PC-3 (cell line): ENCODE results near the gene BGLAP. TPM values are rescaled to one million over a fixed set of nuclear protein-coding genes. Genes with fewer than 3 reads are reported as not detected.

Experiments used
- ATAC-seq: fragments of 200-7000 bp; cut with Tn5 transposase; 2 replicates; pipeline ENCODE4 v1.9.1; 2020; ENCODE audit warnings: mild to moderate bottlenecking, moderate library complexity
- BruUV-seq: library from RNA; stranded (reverse); fragments of 400-500 nt; replicated peaks from 2 replicates; lab custom pipeline; 2021; lab: Mats Ljungman, UMichigan
- CTCF ChIA-PET: fragments of 300-600 bp; sonication (Branson Sonifier 250); formaldehyde crosslinking; loops from one replicate; lab custom pipeline; 2022; ENCODE audit warnings: antibody characterized with exemption; lab: Charles Lee
- POLR2A ChIA-PET: fragments of 300-600 bp; sonication (Branson Sonifier 250); formaldehyde crosslinking; loops from one replicate; lab custom pipeline; 2022; ENCODE audit warnings: antibody characterized with exemption; ENCODE audit not compliant: unreplicated experiment; lab: Charles Lee
- DNase-seq: peaks from one replicate; pipeline ENCODE4 v3.0.0-alpha.2; 2015
- H2AFZ ChIP-seq: fragments of 300-600 bp; sonication (generic); 2 replicates; pipeline ENCODE4 v1.6.0; 2016; ENCODE audit warnings: antibody characterized with exemption, low read length
- H3F3A ChIP-seq: fragments of 300-600 bp; sonication (generic); one replicate; pipeline ENCODE4 v1.6.0; 2017; ENCODE audit warnings: antibody characterized with exemption, low read length, control low read depth, mild to moderate bottlenecking; ENCODE audit not compliant: unreplicated experiment
- H3K27ac ChIP-seq: fragments of 300-600 bp; sonication (generic); 2 replicates; pipeline ENCODE4 v1.5.1; 2016; ENCODE audit warnings: mild to moderate bottlenecking, low read length
- H3K27me3 ChIP-seq: fragments of 300-600 bp; sonication (generic); 2 replicates; pipeline ENCODE4 v1.6.1; 2016; ENCODE audit warnings: low read length, mixed read lengths
- H3K36me3 ChIP-seq: fragments of 300-600 bp; sonication (generic); 2 replicates; pipeline ENCODE4 v1.6.1; 2016; ENCODE audit warnings: low read depth, mixed run types, low read length, mixed read lengths
- H3K4me1 ChIP-seq: fragments of 300-600 bp; sonication (generic); 2 replicates; pipeline ENCODE4 v1.5.1; 2016; ENCODE audit warnings: low read length; ENCODE audit not compliant: insufficient read depth
- H3K4me2 ChIP-seq: fragments of 300-600 bp; sonication (generic); 2 replicates; pipeline ENCODE4 v1.6.0; 2016; ENCODE audit warnings: low read length
- H3K4me3 ChIP-seq: fragments of 300-600 bp; sonication (generic); 2 replicates; pipeline ENCODE4 v1.5.1; 2016; ENCODE audit warnings: mild to moderate bottlenecking, low read length, mixed read lengths
- H3K79me2 ChIP-seq: fragments of 300-600 bp; sonication (generic); 2 replicates; pipeline ENCODE4 v1.6.1; 2017; ENCODE audit warnings: low read length, mixed read lengths
- H3K9ac ChIP-seq: fragments of 300-600 bp; sonication (generic); 2 replicates; pipeline ENCODE4 v1.6.0; 2016; ENCODE audit warnings: mild to moderate bottlenecking, low read length
- H3K9me2 ChIP-seq: fragments of 300-600 bp; sonication (generic); replicated peaks from 2 replicates; pipeline ENCODE4 v1.6.1; 2016; ENCODE audit warnings: mixed run types, low read length, mixed read lengths
- H3K9me3 ChIP-seq: fragments of 300-600 bp; sonication (generic); 2 replicates; pipeline ENCODE4 v1.6.1; 2016; ENCODE audit warnings: low read length, mixed read lengths
- H4K20me1 ChIP-seq: fragments of 300-600 bp; sonication (generic); 2 replicates; pipeline ENCODE4 v1.6.1; 2016; ENCODE audit warnings: low read length, mixed read lengths
- CTCF ChIP-seq: fragments of 300-600 bp; sonication (generic); conservative IDR thresholded peaks from 2 replicates; pipeline ENCODE4 v1.5.1; 2017; ENCODE audit warnings: antibody characterized with exemption, low read depth, mild to moderate bottlenecking, low read length
- EZH2 ChIP-seq: fragments of 300-600 bp; sonication (generic); IDR thresholded peaks from one replicate; pipeline ENCODE4 v1.6.1; 2017; ENCODE audit warnings: antibody characterized with exemption, mild to moderate bottlenecking, low read length; ENCODE audit not compliant: unreplicated experiment
- EZH2phosphoT487 ChIP-seq: fragments of 300-600 bp; sonication (generic); IDR thresholded peaks from 2 replicates; pipeline ENCODE4 v1.6.1; 2018; ENCODE audit warnings: mild to moderate bottlenecking, antibody characterized with exemption, low read length, borderline replicate concordance
- intact Hi-C: fragments of 100-400 bp; cut with micrococcal nuclease; formaldehyde crosslinking; loops from 2 replicates; pipeline ENCODE4 v1.9.0; 2023
- total RNA-seq: library from RNA; depleted of rRNA; stranded (reverse); fragments of >200 nt; gene quantifications from 2 replicates; pipeline ENCODE4 v1.2.3, GENCODE V29; 2014

BGLAP gene
- total RNA-seq, 1 experiment from 2014 or later = 2.5 TPM

GRCh38 chr1:156230473-156230837 is 11.5 kb upstream of the BGLAP start:
- Histone ChIP-seq H3K9ac (no peak overlapping the region), H2AFZ (no peak overlapping the region), H3K36me3 (peaks cover 2% of the 10 kb centered on the region; the same call in 1 of the 2 replicates), H3K9me2 (no peaks in the 10 kb centered on the region), H4K20me1 (no peaks in the 10 kb centered on the region), H3K4me2 (no peak overlapping the region), H3F3A (no peaks in the 10 kb centered on the region), H3K4me1 (0 out of 2 replicates have a peak, but pooled peaks cover 4% of the 10 kb centered on the region), H3K27ac (no peak overlapping the region), H3K9me3 (no peaks in the 10 kb centered on the region), H3K79me2 (no peaks in the 10 kb centered on the region), H3K4me3 (no peak overlapping the region), H3K27me3 (no peaks in the 10 kb centered on the region)
- ChIA-PET POLR2A (no interaction called here), CTCF (no interaction called here)
- ATAC-seq (no peak), DNase-seq (no peak)
- intact Hi-C loops = no loop called here
- BruUV-seq = no TSS peak
- no peak for TF ChIP-seq CTCF
- no peak for TF ChIP-seq EZH2
- TF ChIP-seq EZH2phosphoT487 = no peak

- Histone ChIP-seq H3K9ac (no peak overlapping the region), H3K4me1 (0 out of 2 replicates have a peak, but pooled peaks cover 4% of the 10 kb centered on the region), H3K4me3 (no peak overlapping the region), H4K20me1 (no peaks in the 10 kb centered on the region), H3K4me2 (no peak overlapping the region), H3F3A (no peaks in the 10 kb centered on the region), H3K27me3 (no peaks in the 10 kb centered on the region), H3K36me3 (peaks cover 13% of the 10 kb centered on the region; the same call in 1 of the 2 replicates), H3K9me2 (no peaks in the 10 kb centered on the region), H2AFZ (no peak overlapping the region), H3K9me3 (no peaks in the 10 kb centered on the region), H3K79me2 (no peaks in the 10 kb centered on the region), H3K27ac (no peak overlapping the region)
- POLR2A ChIA-PET = interaction anchor here (0.6 to 1.1 kb wide), 3 partner anchors 15 to 503 kb away, joined by 3 to 13 read pairs (median 6); partner anchors contain the start of gene PAQR6
- intact Hi-C loops = no loop called here
- TF ChIP-seq EZH2 (no peak), CTCF (no peak), EZH2phosphoT487 (no peak)
- no peak for DNase-seq
- no peak for ATAC-seq
- CTCF ChIA-PET = interaction anchor here (0.5 to 0.9 kb wide), 3 partner anchors 87 to 568 kb away, joined by 3 to 4 read pairs (median 3); no protein-coding TSS in a partner anchor
- BruUV-seq = no TSS peak
These were observed 9.6 kb upstream of the BGLAP start for GRCh38 chr1:156232201-156232894.
